ENCODE measurements around the gene IMP3. TPM values are rescaled to one million over a fixed set of nuclear protein-coding genes. Genes with fewer than 3 reads are reported as not detected.

IMP3 gene
- total RNA-seq, 3 donors from 2014 or later: 47.6 to 54.8 (median 50.4) TPM

GRCh38 chr15:75661100-75661755 lies 21.2 kb upstream of the IMP3 start:
- DNase-seq (peak; percentile 59 to 84 (median 73)), ATAC-seq (peak; percentile 43)
- Histone ChIP-seq H3K36me3 (ENCODE audit: low read depth) (no peaks in the 10 kb centered on the region), H3K4me3 (no peak overlapping the region), H3K9me3 (no peaks in the 10 kb centered on the region), H3K4me1 (ENCODE audit: low read depth) (peaks cover 39% of the 10 kb centered on the region)
- intact Hi-C loops (cut with DNase I, micrococcal nuclease): no loop called here
- no peak for TF ChIP-seq CTCF (IDR thresholded peaks at IDR 0.05)

DNA sequence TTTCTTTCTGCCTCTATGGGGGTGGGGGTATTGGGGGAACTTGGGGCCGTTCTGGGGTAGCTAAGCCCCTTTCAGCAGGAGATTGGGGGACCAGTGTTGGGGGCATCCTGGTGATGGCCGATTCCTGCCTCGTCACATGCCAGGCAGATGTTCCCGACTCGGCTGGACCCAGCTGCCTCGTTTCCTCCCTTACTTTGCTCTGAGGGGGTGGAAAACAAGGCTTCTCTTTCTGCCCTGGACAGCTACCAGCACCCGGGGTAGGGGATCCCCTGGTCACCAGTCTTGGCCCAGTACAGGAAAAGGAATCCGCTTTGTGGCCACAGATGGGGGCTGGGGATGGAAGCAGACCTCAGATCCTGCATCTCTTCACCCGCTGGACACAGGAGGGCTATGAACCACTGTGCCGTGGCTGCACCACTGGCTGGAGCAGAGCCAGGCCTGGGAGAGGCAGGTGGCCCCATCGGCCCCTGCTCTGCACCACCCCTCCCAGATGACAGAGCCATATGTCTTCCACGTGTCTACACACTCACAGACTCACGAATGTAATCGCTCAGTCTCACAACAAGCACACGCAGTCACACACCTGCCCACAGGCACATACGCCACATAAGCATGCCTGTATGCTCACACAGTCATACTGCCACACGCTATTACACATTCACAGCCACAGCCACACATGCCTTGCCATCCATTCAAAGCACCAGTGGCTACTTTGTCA lies 20.1 kb upstream of the IMP3 start:
- intact Hi-C loops (cut with DNase I, micrococcal nuclease): no loop called here
- no peak overlapping the region for H3K4me3 ChIP-seq
- H3K9me3 ChIP-seq: no peaks in the 10 kb centered on the region
- DNase-seq: no peak
- peaks cover 31% of the 10 kb centered on the region for H3K4me1 ChIP-seq (ENCODE audit: low read depth)
- no peak for ATAC-seq
- TF ChIP-seq CTCF (IDR thresholded peaks at IDR 0.05): no peak
- H3K36me3 ChIP-seq (ENCODE audit: low read depth): no peaks in the 10 kb centered on the region

DNA sequence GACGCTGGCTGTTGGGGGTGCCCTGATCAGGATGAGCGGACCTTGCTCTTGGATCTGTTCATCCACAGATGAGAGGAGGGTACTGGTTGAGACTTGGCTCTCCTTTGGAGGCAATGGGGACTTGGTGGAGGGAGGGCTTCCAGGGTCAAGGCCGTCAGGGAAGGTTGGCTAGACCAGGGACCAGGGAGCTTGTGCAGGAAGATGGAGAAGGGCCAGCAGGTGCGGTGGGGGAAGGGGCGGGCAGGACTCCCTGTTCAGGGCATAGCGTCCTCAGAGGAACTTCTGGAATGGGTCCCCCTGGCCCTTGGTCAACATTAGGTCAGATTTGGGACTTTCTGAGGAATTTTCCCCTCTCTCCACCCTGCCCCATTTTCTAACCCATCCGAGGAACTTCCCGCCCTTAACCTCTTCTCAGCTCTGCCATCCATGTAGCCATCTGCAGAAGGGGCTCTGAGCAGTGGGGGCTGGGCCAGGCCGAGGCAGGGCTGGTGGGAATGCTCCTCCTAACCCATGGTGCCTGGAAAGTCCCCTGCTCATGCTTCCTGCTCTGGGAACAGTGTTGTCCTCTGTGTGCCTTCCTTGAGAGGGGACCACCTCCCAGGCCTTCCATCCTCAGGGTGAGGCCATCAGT lies 19.2 kb upstream of the IMP3 start:
- TF ChIP-seq CTCF (IDR thresholded peaks at IDR 0.05): no peak
- H3K9me3 ChIP-seq: no peaks in the 10 kb centered on the region
- peaks cover 23% of the 10 kb centered on the region for H3K4me1 ChIP-seq (ENCODE audit: low read depth)
- no peak overlapping the region for H3K4me3 ChIP-seq
- DNase-seq: no peak
- H3K36me3 ChIP-seq (ENCODE audit: low read depth): no peaks in the 10 kb centered on the region
- ATAC-seq: no peak
- intact Hi-C loops (cut with DNase I, micrococcal nuclease): no loop called here

DNA sequence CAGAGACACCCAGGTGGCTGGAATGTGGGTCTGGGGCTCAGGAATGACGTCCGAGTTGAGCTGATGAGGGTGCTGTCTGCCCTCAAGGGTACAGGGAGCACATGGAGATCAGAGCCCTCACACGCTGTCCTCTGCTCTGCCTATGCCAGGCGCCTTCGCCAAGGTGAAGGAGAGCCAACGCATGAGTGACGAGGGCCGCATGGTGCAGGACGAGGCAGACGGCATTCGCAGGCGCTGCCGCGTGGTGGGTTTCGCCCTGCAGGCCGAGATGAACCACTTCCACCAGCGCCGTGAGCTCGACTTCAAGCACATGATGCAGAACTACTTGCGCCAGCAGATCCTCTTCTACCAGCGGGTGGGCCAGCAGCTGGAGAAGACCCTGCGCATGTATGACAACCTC lies 16.8 kb upstream of the IMP3 start:
- intact Hi-C loops (cut with DNase I, micrococcal nuclease): no loop called here
- no peaks in the 10 kb centered on the region for H3K36me3 ChIP-seq (ENCODE audit: low read depth)
- ATAC-seq: no peak
- DNase-seq: no peak
- no peaks in the 10 kb centered on the region for H3K9me3 ChIP-seq
- H3K4me1 ChIP-seq (ENCODE audit: low read depth): peaks cover 29% of the 10 kb centered on the region
- no peak for TF ChIP-seq CTCF (IDR thresholded peaks at IDR 0.05)
- H3K4me3 ChIP-seq: no peak overlapping the region

DNA sequence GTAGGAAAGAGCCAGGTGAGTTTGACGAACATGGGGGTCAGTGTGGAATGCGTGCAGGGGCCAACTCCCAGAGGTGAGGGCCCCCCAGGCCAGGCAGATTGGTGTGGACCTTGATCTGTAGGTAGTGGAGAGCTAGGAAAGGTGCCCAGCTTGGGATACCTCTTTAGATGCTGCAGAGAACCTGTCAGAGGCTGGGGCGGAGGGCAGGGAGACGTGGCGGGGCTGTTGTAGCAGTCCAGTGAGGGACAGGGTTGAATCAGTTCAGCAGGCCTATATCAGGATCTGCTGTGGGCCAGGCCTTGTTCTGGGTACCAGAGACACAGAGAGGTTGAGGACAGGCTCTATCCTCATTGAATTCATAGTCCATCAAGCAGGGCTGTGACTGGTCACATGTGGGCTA lies 16.3 kb upstream of the IMP3 start:
- Histone ChIP-seq H3K36me3 (ENCODE audit: low read depth) (no peaks in the 10 kb centered on the region), H3K4me3 (no peak overlapping the region), H3K4me1 (ENCODE audit: low read depth) (peaks cover 33% of the 10 kb centered on the region), H3K9me3 (no peaks in the 10 kb centered on the region)
- no peak for TF ChIP-seq CTCF (IDR thresholded peaks at IDR 0.05)
- ATAC-seq: no peak
- intact Hi-C loops (cut with DNase I, micrococcal nuclease): no loop called here
- DNase-seq: no peak

Data from mucosa of descending colon (tissue), 3 donors.